Measurements from ENCODE around the gene HDHD3. TPM values are rescaled to one million over a fixed set of nuclear protein-coding genes. Genes with fewer than 3 reads are reported as not detected.

HDHD3 gene
- total RNA-seq, 1 experiment from 2014 or later, result 15.7 TPM

GRCh38 chr9:113375057-113376023, 1.4 kb downstream of the HDHD3 start:
- POLR2A ChIA-PET, result interaction anchor here (0.9 to 1.8 kb wide), 2 partner anchors 36 to 100 kb away, joined by 7 read pairs; partner anchors contain the start of genes C9orf43, CDC26, POLE3 and PRPF4
- ATAC-seq, result no peak

DNA sequence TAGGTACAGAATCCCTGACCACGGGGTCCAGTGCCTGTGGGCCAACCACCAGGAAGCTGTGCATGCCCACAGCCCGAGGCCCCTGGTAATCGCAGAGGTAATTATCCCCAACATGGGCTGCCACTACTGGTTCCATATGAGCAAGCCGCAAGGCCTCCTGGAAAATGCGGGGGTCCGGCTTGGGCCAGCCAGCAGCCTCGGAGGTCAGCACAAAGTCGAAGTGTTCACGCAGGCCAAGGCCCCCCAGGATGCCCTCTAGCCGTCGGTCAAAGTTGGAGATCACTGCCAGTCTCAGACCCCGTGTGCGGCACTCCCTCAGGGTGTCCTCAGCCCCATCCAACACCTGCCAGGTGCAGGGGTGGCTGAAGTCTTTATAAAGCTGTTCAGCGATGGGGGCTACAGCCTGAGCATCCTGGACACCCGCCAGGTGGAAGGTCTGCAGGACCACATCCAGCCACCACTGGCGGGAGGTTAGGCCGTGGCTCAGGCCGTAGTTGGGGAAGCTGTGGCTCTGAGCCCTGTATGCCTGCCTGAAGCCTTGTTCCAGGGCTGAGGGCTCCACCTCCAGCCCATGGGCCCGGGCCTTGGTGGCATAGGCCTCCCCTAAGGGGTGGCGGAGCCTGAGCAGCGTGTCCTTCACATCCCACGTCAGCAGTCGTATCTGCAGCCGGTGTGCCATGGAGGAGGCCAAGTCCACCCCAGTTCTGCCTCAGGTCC, 3.0 kb downstream of the HDHD3 start:
- Mint-ChIP-seq H3K9me3 (no peaks in the 10 kb centered on the region), H3K36me3 (peaks cover 9% of the 10 kb centered on the region; the same call in 1 of the 2 replicates), H3K27ac (no peak overlapping the region), H3K4me3 (no peak overlapping the region), H3K4me1 (peaks cover 8% of the 10 kb centered on the region), H3K27me3 (ENCODE audit: low read depth) (no peaks in the 10 kb centered on the region; the same call in 1 of the 2 replicates)
- CTCF ChIA-PET, result interaction anchor here (0.7 kb wide), 1 partner anchor 27 kb away, joined by 3 read pairs; the partner anchor contains the start of gene ALAD
- POLR2A ChIA-PET, result interaction anchor here (1.8 kb wide), 1 partner anchor 37 kb away, joined by 7 read pairs; the partner anchor contains the start of genes C9orf43 and POLE3
- ATAC-seq (no peak), DNase-seq (ENCODE audit: low spot score) (no peak)
- TF ChIP-seq, protein P1, sequence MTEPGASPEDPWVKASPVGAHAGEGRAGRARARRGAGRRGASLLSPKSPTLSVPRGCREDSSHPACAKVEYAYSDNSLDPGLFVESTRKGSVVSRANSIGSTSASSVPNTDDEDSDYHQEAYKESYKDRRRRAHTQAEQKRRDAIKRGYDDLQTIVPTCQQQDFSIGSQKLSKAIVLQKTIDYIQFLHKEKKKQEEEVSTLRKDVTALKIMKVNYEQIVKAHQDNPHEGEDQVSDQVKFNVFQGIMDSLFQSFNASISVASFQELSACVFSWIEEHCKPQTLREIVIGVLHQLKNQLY (CRISPR knock-in tag; IDR thresholded peaks at IDR 0.05), result no peak
- TF ChIP-seq MXD4 (CRISPR knock-in tag; IDR thresholded peaks at IDR 0.05; ENCODE audit: borderline replicate concordance) (no peak), HMGA2 (CRISPR knock-in tag; IDR thresholded peaks at IDR 0.05) (no peak), ATF3 (CRISPR knock-in tag; conservative IDR thresholded peaks at IDR 0.05) (no peak), MAX (CRISPR knock-in tag; IDR thresholded peaks at IDR 0.05) (no peak), NR3C1 (CRISPR knock-in tag; conservative IDR thresholded peaks at IDR 0.05; ENCODE audit: low read depth) (no peak), ZNF671 (CRISPR knock-in tag; IDR thresholded peaks at IDR 0.05) (no peak), TEAD4 (CRISPR knock-in tag; IDR thresholded peaks at IDR 0.05) (no peak), ZNF425 (CRISPR knock-in tag; conservative IDR thresholded peaks at IDR 0.05) (no peak), ZNF263 (CRISPR knock-in tag; IDR thresholded peaks at IDR 0.05; ENCODE audit: low read depth) (no peak), ZBTB43 (CRISPR knock-in tag; IDR thresholded peaks at IDR 0.05) (no peak), FOXP1 (CRISPR knock-in tag; IDR thresholded peaks at IDR 0.05; ENCODE audit: borderline replicate concordance) (no peak)

More at GRCh38 chr9:113375057-113376023, 1.4 kb downstream of the HDHD3 start:
- H3K9me3 Mint-ChIP-seq, result no peaks in the 10 kb centered on the region
- H3K27ac Mint-ChIP-seq, result no peak overlapping the region
- peak overlapping the region; percentile 80 for H3K4me3 Mint-ChIP-seq
- H3K4me1 Mint-ChIP-seq, result peaks cover 9% of the 10 kb centered on the region
- DNase-seq (ENCODE audit: low spot score), result no peak
- TF ChIP-seq ATF1 (CRISPR knock-in tag; IDR thresholded peaks at IDR 0.05) (no peak), ZNF121 (CRISPR knock-in tag; IDR thresholded peaks at IDR 0.05) (0 out of 2 replicates have a peak, but pooled peaks have one; percentile 50)
- peaks cover 9% of the 10 kb centered on the region; the same call in 1 of the 2 replicates for H3K36me3 Mint-ChIP-seq
- CTCF ChIA-PET, result interaction anchor here (0.6 to 1.7 kb wide), 2 partner anchors 26 to 35 kb away, joined by 5 to 7 read pairs; partner anchors contain the start of gene ALAD
- no peaks in the 10 kb centered on the region; the same call in 1 of the 2 replicates for H3K27me3 Mint-ChIP-seq (ENCODE audit: low read depth)
